Dendritic cell treated with granulocyte-macrophage colony-stimulating factor and Interleukin-4, amounts not matched to agents 40 ng/mL and 50 ng/mL, for 4 days (primary cell): ENCODE data around the gene IL17RC.

Source experiments
- H3K27ac Mint-ChIP-seq: one replicate; pipeline ENCODE4 v1.8.0; 2022; ENCODE audit warnings: mild to moderate bottlenecking, mixed read lengths
- H3K27me3 Mint-ChIP-seq: one replicate; pipeline ENCODE4 v1.8.0; 2022; ENCODE audit warnings: mild to moderate bottlenecking, mixed read lengths
- H3K36me3 Mint-ChIP-seq: one replicate; pipeline ENCODE4 v1.8.0; 2022; ENCODE audit warnings: low read depth, mixed read lengths
- H3K4me1 Mint-ChIP-seq: one replicate; pipeline ENCODE4 v1.8.0; 2022; ENCODE audit warnings: low read depth, mixed read lengths
- H3K4me3 Mint-ChIP-seq: one replicate; pipeline ENCODE4 v1.8.0; 2022; ENCODE audit warnings: mild to moderate bottlenecking, moderate library complexity, mixed read lengths
- H3K9me3 Mint-ChIP-seq: one replicate; pipeline ENCODE4 v1.8.0; 2022; ENCODE audit warnings: mixed read lengths
- intact Hi-C: fragments of 100-400 bp; cut with micrococcal nuclease; formaldehyde crosslinking; loops from one replicate; pipeline ENCODE4 v1.15.0; 2022

Gene IL17RC

GRCh38 chr3:9901967-9902366 lies 14.9 kb upstream of the IL17RC start:
- H3K9me3 Mint-ChIP-seq, result no peaks in the 10 kb centered on the region
- peak overlapping the region; percentile 16 for H3K27ac Mint-ChIP-seq
- H3K36me3 Mint-ChIP-seq, result no peaks in the 10 kb centered on the region
- no peaks in the 10 kb centered on the region for H3K27me3 Mint-ChIP-seq
- intact Hi-C loops, result no loop called here
- peaks cover 40% of the 10 kb centered on the region for H3K4me1 Mint-ChIP-seq
- no peak overlapping the region for H3K4me3 Mint-ChIP-seq

GRCh38 chr3:9902372-9903237 lies 14.3 kb upstream of the IL17RC start, which contains the start of gene IL17RE:
Gene IL17RE (plus strand): TSS chr3:9902848. CDS start chr3:9902933, 85 bp downstream.
- peak within 1 kb of the TSS; percentile 26 for H3K27ac Mint-ChIP-seq
- H3K27me3 Mint-ChIP-seq, result no peaks in the 10 kb centered on the region
- H3K9me3 Mint-ChIP-seq, result no peaks in the 10 kb centered on the region
- H3K36me3 Mint-ChIP-seq, result no peaks in the 10 kb centered on the region
- peaks cover 40% of the 10 kb centered on the region for H3K4me1 Mint-ChIP-seq
- no peak within 1 kb of the TSS for H3K4me3 Mint-ChIP-seq
- intact Hi-C loops, result no loop called here

- Mint-ChIP-seq H3K9me3 (no peaks in the 10 kb centered on the region), H3K27me3 (no peaks in the 10 kb centered on the region), H3K4me1 (peaks cover 36% of the 10 kb centered on the region), H3K27ac (peak overlapping the region; percentile 26), H3K36me3 (no peaks in the 10 kb centered on the region), H3K4me3 (no peak overlapping the region)
- intact Hi-C loops, result no loop called here
Observed at GRCh38 chr3:9903238-9903624, 13.7 kb upstream of the IL17RC start.

GRCh38 chr3:9903904-9904303 lies 13.0 kb upstream of the IL17RC start:
- Mint-ChIP-seq H3K36me3 (no peaks in the 10 kb centered on the region), H3K27me3 (no peaks in the 10 kb centered on the region), H3K4me3 (no peak overlapping the region), H3K4me1 (peaks cover 30% of the 10 kb centered on the region), H3K27ac (peak overlapping the region; percentile 26), H3K9me3 (no peaks in the 10 kb centered on the region)
- intact Hi-C loops, result no loop called here

GRCh38 chr3:9906480-9906879 lies 10.4 kb upstream of the IL17RC start:
- H3K36me3 Mint-ChIP-seq, result no peaks in the 10 kb centered on the region
- H3K9me3 Mint-ChIP-seq, result no peaks in the 10 kb centered on the region
- no peak overlapping the region for H3K4me3 Mint-ChIP-seq
- H3K27ac Mint-ChIP-seq, result no peak overlapping the region
- peaks cover 40% of the 10 kb centered on the region for H3K4me1 Mint-ChIP-seq
- H3K27me3 Mint-ChIP-seq, result no peaks in the 10 kb centered on the region
- intact Hi-C loops, result no loop called here

- no peak overlapping the region for H3K4me3 Mint-ChIP-seq
- no peaks in the 10 kb centered on the region for H3K9me3 Mint-ChIP-seq
- no peak overlapping the region for H3K27ac Mint-ChIP-seq
- intact Hi-C loops, result no loop called here
- peaks cover 3% of the 10 kb centered on the region for H3K27me3 Mint-ChIP-seq
- peaks cover 36% of the 10 kb centered on the region for H3K4me1 Mint-ChIP-seq
- H3K36me3 Mint-ChIP-seq, result no peaks in the 10 kb centered on the region
Observed at GRCh38 chr3:9908286-9908685, 8.6 kb upstream of the IL17RC start.

- Mint-ChIP-seq H3K27me3 (peaks cover 3% of the 10 kb centered on the region), H3K9me3 (no peaks in the 10 kb centered on the region), H3K4me1 (peaks cover 32% of the 10 kb centered on the region)
Observed at GRCh38 chr3:9909221-9910013, 7.5 kb upstream of the IL17RC start.

GRCh38 chr3:9911863-9912262 lies 5.0 kb upstream of the IL17RC start:
- Mint-ChIP-seq H3K9me3 (no peaks in the 10 kb centered on the region), H3K27ac (no peak overlapping the region), H3K36me3 (no peaks in the 10 kb centered on the region), H3K4me1 (peaks cover 49% of the 10 kb centered on the region), H3K27me3 (peaks cover 3% of the 10 kb centered on the region), H3K4me3 (no peak overlapping the region)
- intact Hi-C loops, result loop anchor here (10.0 kb wide), 1 partner anchor 207 kb away; the partner anchor contains the start of gene CPNE9

More at GRCh38 chr3:9909221-9910013, 7.5 kb upstream of the IL17RC start:
- Mint-ChIP-seq H3K36me3 (no peaks in the 10 kb centered on the region), H3K27ac (no peak overlapping the region), H3K4me3 (no peak overlapping the region)
- intact Hi-C loops, result loop anchor here (10.0 kb wide), 1 partner anchor 205 kb away; the partner anchor contains the start of gene CPNE9

GRCh38 chr3:9912294-9912935 lies 4.5 kb upstream of the IL17RC start:
- Mint-ChIP-seq H3K27ac (no peak overlapping the region), H3K4me1 (peaks cover 54% of the 10 kb centered on the region), H3K9me3 (no peaks in the 10 kb centered on the region), H3K36me3 (no peaks in the 10 kb centered on the region), H3K27me3 (peaks cover 3% of the 10 kb centered on the region), H3K4me3 (no peak overlapping the region)
- intact Hi-C loops, result loop anchor here (10.0 kb wide), 1 partner anchor 208 kb away; the partner anchor contains the start of gene CPNE9

GRCh38 chr3:9913601-9914000 lies 3.3 kb upstream of the IL17RC start:
- no peaks in the 10 kb centered on the region for H3K9me3 Mint-ChIP-seq
- intact Hi-C loops, result loop anchor here (10.0 kb wide), 1 partner anchor 209 kb away; the partner anchor contains the start of gene CPNE9
- no peak overlapping the region for H3K27ac Mint-ChIP-seq
- H3K36me3 Mint-ChIP-seq, result no peaks in the 10 kb centered on the region
- peaks cover 66% of the 10 kb centered on the region for H3K4me1 Mint-ChIP-seq
- H3K4me3 Mint-ChIP-seq, result no peak overlapping the region
- peaks cover 3% of the 10 kb centered on the region for H3K27me3 Mint-ChIP-seq

- Mint-ChIP-seq H3K4me3 (no peak overlapping the region), H3K27me3 (peaks cover 3% of the 10 kb centered on the region), H3K4me1 (peaks cover 65% of the 10 kb centered on the region), H3K27ac (peak overlapping the region; percentile 89), H3K36me3 (no peaks in the 10 kb centered on the region), H3K9me3 (no peaks in the 10 kb centered on the region)
- intact Hi-C loops, result loop anchor here (2.0 to 10.0 kb wide), 2 partner anchors 23 to 209 kb away; partner anchors contain the start of genes CPNE9 and JAGN1
Observed at GRCh38 chr3:9914011-9914410, 2.9 kb upstream of the IL17RC start.

GRCh38 chr3:9914559-9915253 lies 2.2 kb upstream of the IL17RC start:
- H3K27me3 Mint-ChIP-seq, result peaks cover 3% of the 10 kb centered on the region
- peak overlapping the region; percentile 89 for H3K27ac Mint-ChIP-seq
- no peaks in the 10 kb centered on the region for H3K9me3 Mint-ChIP-seq
- peaks cover 58% of the 10 kb centered on the region for H3K4me1 Mint-ChIP-seq
- intact Hi-C loops, result loop anchor here (2.0 to 10.0 kb wide), 3 partner anchors 24 to 210 kb away; partner anchors contain the start of genes CPNE9 and JAGN1
- no peaks in the 10 kb centered on the region for H3K36me3 Mint-ChIP-seq
- H3K4me3 Mint-ChIP-seq, result peak overlapping the region; percentile 79
